ENCODE data around the gene UBE2QL1.

- TF ChIP-seq POLR2A (IDR thresholded peaks at IDR 0.05; ENCODE audit: borderline replicate concordance, extremely low read depth, insufficient read depth, insufficient read length) (no peak), CTCF (IDR thresholded peaks at IDR 0.05 in 2 of 3, conservative IDR thresholded peaks at IDR 0.05 in 1 of 3; ENCODE audit: borderline replicate concordance in 1 of 3, insufficient read depth in 1 of 3, low read depth in 2 of 3, low read length in 2 of 3) (no peak), SP1 (IDR thresholded peaks at IDR 0.05; ENCODE audit: low read depth) (no peak), MAX (IDR thresholded peaks at IDR 0.05) (no peak), RAD21 (IDR thresholded peaks at IDR 0.05; ENCODE audit: low read depth) (no peak), POLR2AphosphoS5 (IDR thresholded peaks at IDR 0.05; ENCODE audit: low read depth, low read length) (no peak), EGR1 (IDR thresholded peaks at IDR 0.05; ENCODE audit: low read depth) (no peak), EZH2phosphoT487 (IDR thresholded peaks at IDR 0.05; ENCODE audit: borderline replicate concordance) (no peak), JUND (IDR thresholded peaks at IDR 0.05) (no peak), SIN3A (IDR thresholded peaks at IDR 0.05; ENCODE audit: low read depth) (no peak), EZH2 (IDR thresholded peaks at IDR 0.05) (no peak), REST (IDR thresholded peaks at IDR 0.05; ENCODE audit: low read depth) (no peak)
These were observed 41.6 kb downstream of the UBE2QL1 start for GRCh38 chr5:6490246-6490645.

All from HCT116 (cell line).